Measurements from ENCODE around the gene HPSE2. TPM values are rescaled to one million over a fixed set of nuclear protein-coding genes. Genes with fewer than 3 reads are reported as not detected.

The HPSE2 gene
- total and polyA plus RNA-seq, 7 donors = under 0.01 to 11.8 (median 4.8) TPM

DNA sequence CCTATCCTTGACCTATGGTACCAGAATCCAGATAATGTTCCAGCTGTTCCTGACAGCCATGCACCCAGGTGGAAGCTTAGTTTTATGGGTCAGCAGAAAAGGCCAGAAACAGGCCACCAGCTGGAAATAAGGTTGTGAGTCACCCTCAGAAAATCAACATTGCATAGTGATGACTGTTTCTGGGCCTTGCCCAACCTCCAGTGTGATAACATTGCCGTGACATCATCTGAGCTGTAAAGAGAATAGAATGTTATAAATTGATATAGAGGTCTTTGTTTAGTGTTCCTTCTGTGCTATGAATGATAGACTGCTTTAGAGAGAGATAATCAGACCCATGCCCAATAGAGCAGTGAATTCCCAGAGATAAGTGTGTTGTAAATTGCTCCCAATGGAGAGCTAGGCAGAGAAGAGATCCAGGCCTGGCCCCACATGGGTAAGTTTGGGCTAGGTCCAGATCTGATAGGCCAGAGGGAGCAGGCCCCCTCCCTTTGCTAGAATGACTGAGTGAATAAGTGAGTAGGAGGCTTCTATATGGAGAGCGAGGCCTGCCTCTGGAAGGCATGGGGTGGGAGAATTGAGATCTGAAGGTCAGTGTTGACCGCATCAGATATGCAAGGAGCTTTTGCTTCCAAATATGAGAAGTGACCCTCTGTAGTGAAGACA is 774.7 kb downstream of the HPSE2 start:
- H3K36me3 ChIP-seq = no peaks in the 10 kb centered on the region
- TF ChIP-seq POLR2AphosphoS5 (IDR thresholded peaks at IDR 0.05) (peak in 3 of 4 donors; percentile 60 to 72 (median 60)), CTCF (IDR thresholded peaks at IDR 0.05) (no peak), POLR2A (IDR thresholded peaks at IDR 0.05) (no peak)
- H3K9me3 ChIP-seq = no peaks in the 10 kb centered on the region
- peak overlapping the region; percentile 33 to 71 (median 48) for H3K27ac ChIP-seq
- H3K4me1 ChIP-seq = peaks cover 0 to 16% (median 10%) of the 10 kb centered on the region in 4 donors
- H3K4me3 ChIP-seq = no peak overlapping the region
- intact Hi-C loops (cut with DNase I) = loop anchor here (10.0 kb wide), 1 partner anchor 584 kb away; no protein-coding TSS in a partner anchor
- 51 to 74% methylated on average over 3 of the region's 3 CpGs for WGBS, 2 donors
- peak; percentile 77 for DNase-seq
- H3K27me3 ChIP-seq = no peaks in the 10 kb centered on the region

DNA sequence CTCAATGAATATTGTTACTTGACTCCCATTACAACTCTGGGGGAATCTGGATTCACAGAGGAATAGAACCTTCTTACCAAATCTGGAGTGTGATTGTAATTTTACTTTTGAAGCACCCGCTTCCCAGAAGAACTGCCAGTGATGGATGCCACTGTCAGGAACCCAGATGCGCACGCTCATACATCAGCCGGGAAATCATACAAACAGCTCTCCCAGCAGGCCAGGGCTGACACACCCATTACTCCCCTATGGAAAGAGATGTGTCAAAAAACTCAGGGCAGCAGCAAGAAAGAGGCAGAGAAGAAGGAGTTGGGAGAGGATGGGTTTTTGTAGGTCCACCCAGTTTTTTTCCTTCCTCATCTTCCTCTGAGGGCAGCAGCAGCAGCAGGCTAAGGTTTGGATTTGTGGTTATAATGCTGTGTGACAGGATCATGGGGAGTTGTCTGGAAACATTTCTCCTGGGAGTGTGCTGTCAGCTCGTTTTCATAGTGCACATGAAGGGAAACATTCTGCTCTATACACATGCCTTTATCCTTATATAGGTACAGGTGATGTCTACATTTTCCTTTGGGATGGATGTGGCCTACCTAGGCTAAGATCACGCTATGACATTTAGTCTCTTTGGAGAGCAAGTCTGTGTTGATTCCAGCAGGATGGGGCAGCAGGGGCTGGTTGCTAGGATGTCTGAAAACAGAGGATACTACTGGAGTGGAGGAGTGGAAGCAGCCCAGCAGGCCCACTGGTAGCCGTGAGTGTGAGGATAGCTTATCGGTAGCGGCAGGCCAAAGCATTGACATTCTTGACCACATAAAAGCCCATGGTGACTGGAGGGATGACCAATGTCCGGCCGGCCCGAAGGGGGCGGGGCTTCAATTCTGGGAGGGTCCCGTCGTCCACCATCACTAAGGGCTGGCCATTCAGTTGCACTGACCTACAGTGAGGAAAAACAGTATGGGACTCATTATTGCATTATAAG is 776.6 kb downstream of the HPSE2 start:
- H3K4me1 ChIP-seq = peaks cover 0 to 16% (median 10%) of the 10 kb centered on the region in 4 donors
- no peaks in the 10 kb centered on the region for H3K36me3 ChIP-seq
- no peaks in the 10 kb centered on the region for H3K9me3 ChIP-seq
- TF ChIP-seq EP300 (IDR thresholded peaks at IDR 0.05) (no peak), CTCF (IDR thresholded peaks at IDR 0.05) (no peak), POLR2AphosphoS5 (IDR thresholded peaks at IDR 0.05) (no peak), POLR2A (IDR thresholded peaks at IDR 0.05) (no peak)
- DNase-seq = no peak
- H3K27me3 ChIP-seq = no peaks in the 10 kb centered on the region
- 86 to 91% methylated on average over 15 of the region's 15 CpGs for WGBS, 2 donors
- no peak overlapping the region for H3K27ac ChIP-seq
- intact Hi-C loops (cut with DNase I) = no loop called here
- H3K4me3 ChIP-seq = no peak overlapping the region

GRCh38 chr10:98457721-98458120 is 777.9 kb downstream of the HPSE2 start:
- Histone ChIP-seq H3K36me3 (no peaks in the 10 kb centered on the region), H3K4me1 (peaks cover 0 to 16% (median 10%) of the 10 kb centered on the region in 4 donors), H3K27me3 (no peaks in the 10 kb centered on the region), H3K4me3 (no peak overlapping the region), H3K9me3 (no peaks in the 10 kb centered on the region), H3K27ac (no peak overlapping the region)
- DNase-seq = no peak
- intact Hi-C loops (cut with DNase I) = no loop called here
- TF ChIP-seq POLR2AphosphoS5 (IDR thresholded peaks at IDR 0.05) (no peak), POLR2A (IDR thresholded peaks at IDR 0.05) (no peak), EP300 (IDR thresholded peaks at IDR 0.05) (no peak), CTCF (IDR thresholded peaks at IDR 0.05) (no peak)
- 43 to 73% methylated on average over 8 of the region's 8 CpGs for WGBS, 2 donors

GRCh38 chr10:98456686-98457482 is 778.8 kb downstream of the HPSE2 start:
- 75 to 81% methylated on average over 12 of the region's 12 CpGs for WGBS, 2 donors
- Histone ChIP-seq H3K4me1 (peaks cover 0 to 16% (median 10%) of the 10 kb centered on the region in 4 donors), H3K27ac (no peak overlapping the region), H3K4me3 (no peak overlapping the region), H3K36me3 (no peaks in the 10 kb centered on the region), H3K27me3 (no peaks in the 10 kb centered on the region), H3K9me3 (no peaks in the 10 kb centered on the region)
- TF ChIP-seq POLR2AphosphoS5 (IDR thresholded peaks at IDR 0.05) = no peak
- no peak for TF ChIP-seq CTCF (IDR thresholded peaks at IDR 0.05)
- no peak for TF ChIP-seq EP300 (IDR thresholded peaks at IDR 0.05)
- no peak for TF ChIP-seq POLR2A (IDR thresholded peaks at IDR 0.05)
- intact Hi-C loops (cut with DNase I) = no loop called here
- no peak for DNase-seq

All from sigmoid colon (tissue), 7 donors.